SK-N-SH (cell line): ENCODE results near the gene SPTA1. TPM values are rescaled to one million over a fixed set of nuclear protein-coding genes. Genes with fewer than 3 reads are reported as not detected.

Source experiments
- CTCF ChIA-PET: fragments of 300-600, 350-600 bp; formaldehyde crosslinking; extraction: SDS; loops from one replicate; lab custom pipeline; 2021; lab: Yijun Ruan, JAX
- POLR2A ChIA-PET: fragments of 350-600 bp; sonication (Branson Sonifier 250); formaldehyde crosslinking; extraction: SDS; loops from one replicate; lab custom pipeline; 2020; ENCODE audit warnings: antibody characterized with exemption, inconsistent platforms; lab: Yijun Ruan, JAX
- DNase-seq: peaks from one replicate; pipeline ENCODE4 v3.0.0; 2012
- H2AFZ ChIP-seq: fragments of 200-600 bp; sonication (generic); 2 replicates; pipeline ENCODE4 v1.8.1; 2016; ENCODE audit warnings: antibody characterized with exemption, mild to moderate bottlenecking, low read depth
- H3F3A ChIP-seq: fragments of 200-600 bp; sonication (generic); replicated peaks from 2 replicates; pipeline ENCODE3; 2016; ENCODE audit warnings: antibody characterized with exemption, mild to moderate bottlenecking; ENCODE audit not compliant: insufficient read depth
- H3K27ac ChIP-seq, 2 experiments: fragments of 200-500 bp in 1 of 2; fragments of 200-600 bp in 1 of 2; sonication (Bioruptor generic) in 1 of 2; sonication (generic), shearing (Covaris generic) in 1 of 2; 2 replicates each; pipeline versions ENCODE4 v1.5.1 to v1.6.1; 2014 to 2016; ENCODE audit warnings: low read depth in 2 of 2, inconsistent platforms in 1 of 2, low read length in 1 of 2, mild to moderate bottlenecking in 1 of 2, mixed read lengths in 1 of 2
- H3K27me3 ChIP-seq: fragments of 200-600 bp; sonication (generic), shearing (Covaris generic); 2 replicates; pipeline ENCODE4 v1.6.1; 2016; ENCODE audit warnings: mixed run types; ENCODE audit not compliant: insufficient read depth
- H3K36me3 ChIP-seq, 2 experiments: fragments of 200-500 bp in 1 of 2; fragments of 200-600 bp in 1 of 2; sonication (Bioruptor generic) in 1 of 2; sonication (generic) in 1 of 2; replicated peaks in 1 of 2; 2 replicates each; pipeline versions ENCODE3 to v1.5.1; 2014 to 2016; ENCODE audit warnings: low read length in 1 of 2, mild to moderate bottlenecking in 1 of 2; ENCODE audit not compliant: insufficient read depth in 2 of 2, control insufficient read depth in 1 of 2
- H3K4me1 ChIP-seq, 2 experiments: fragments of 200-500 bp in 1 of 2; fragments of 200-600 bp in 1 of 2; sonication (Bioruptor generic) in 1 of 2; sonication (generic), shearing (Covaris generic) in 1 of 2; 2 replicates each; pipeline versions ENCODE4 v1.5.1 to v1.6.1; 2014 to 2016; ENCODE audit warnings: low read depth in 1 of 2, low read length in 1 of 2, mixed run types in 1 of 2; ENCODE audit not compliant: insufficient read depth in 2 of 2, control insufficient read depth in 1 of 2
- H3K4me2 ChIP-seq: fragments of 200-600 bp; sonication (generic), shearing (Covaris generic); 2 replicates; pipeline ENCODE4 v1.6.1; 2017; ENCODE audit warnings: mixed run types
- H3K4me3 ChIP-seq, 2 experiments: fragments of 200-500 bp in 1 of 2; fragments of 200-600 bp in 1 of 2; sonication (Bioruptor generic) in 1 of 2; sonication (generic), shearing (Covaris generic) in 1 of 2; 2 replicates each; pipeline versions ENCODE4 v1.5.1 to v1.8.1; 2014 to 2016; ENCODE audit warnings: low read depth in 2 of 2, inconsistent platforms in 1 of 2, low read length in 1 of 2, mild to moderate bottlenecking in 1 of 2, mixed read lengths in 1 of 2, moderate library complexity in 1 of 2
- H3K79me2 ChIP-seq: fragments of 200-600 bp; sonication (generic); 2 replicates; pipeline ENCODE4 v1.8.1; 2017; ENCODE audit warnings: mild to moderate bottlenecking; ENCODE audit not compliant: insufficient read depth
- H3K9ac ChIP-seq: fragments of 200-600 bp; sonication (generic); 2 replicates; pipeline ENCODE4 v1.6.1; 2017; ENCODE audit warnings: mixed run types
- H3K9me2 ChIP-seq: fragments of 200-600 bp; sonication (generic); 2 replicates; pipeline ENCODE4 v1.6.1; 2017; ENCODE audit warnings: mixed run types
- H3K9me3 ChIP-seq: fragments of 200-600 bp; sonication (generic); 2 replicates; pipeline ENCODE4 v1.6.1; 2017; ENCODE audit warnings: mixed run types, mild to moderate bottlenecking, moderate library complexity
- H4K20me1 ChIP-seq: fragments of 200-600 bp; sonication (generic); 2 replicates; pipeline ENCODE4 v1.6.1; 2017; ENCODE audit warnings: mild to moderate bottlenecking, mixed run types; ENCODE audit not compliant: insufficient read depth
- CHD2 ChIP-seq: fragments of 150-350 bp; IDR thresholded peaks from 2 replicates; pipeline ENCODE4 v1.6.1; 2018; ENCODE audit warnings: low read length; ENCODE audit not compliant: partially characterized antibody
- ELF1 ChIP-seq: IDR thresholded peaks from 2 replicates; pipeline ENCODE4 v1.4.0; 2012
- EZH2phosphoT487 ChIP-seq: fragments of 200-600 bp; sonication (generic); IDR thresholded peaks from 2 replicates; pipeline ENCODE4 v1.6.1; 2017; ENCODE audit warnings: low read depth, mixed run types, mild to moderate bottlenecking, antibody characterized with exemption, moderate library complexity, borderline replicate concordance
- FOSL2 ChIP-seq: IDR thresholded peaks from 2 replicates; pipeline ENCODE4 v1.4.0; 2012; ENCODE audit warnings: low read depth, mild to moderate bottlenecking, moderate library complexity, borderline replicate concordance
- FOXJ3 ChIP-seq: sonication (generic); formaldehyde crosslinking; IDR thresholded peaks from 2 replicates; pipeline ENCODE4 v1.5.1; 2020; ENCODE audit warnings: mild to moderate bottlenecking, missing genetic modification reagents
- GATA2 ChIP-seq: sonication (generic); formaldehyde crosslinking; IDR thresholded peaks from 2 replicates; pipeline ENCODE4 v1.5.0; 2020; ENCODE audit warnings: mild to moderate bottlenecking, missing genetic modification reagents
- IRF3 ChIP-seq: fragments of 150-350 bp; IDR thresholded peaks from 2 replicates; pipeline ENCODE4 v1.6.1; 2016; ENCODE audit warnings: mild to moderate bottlenecking, low read depth, low read length
- JUND ChIP-seq: IDR thresholded peaks from 2 replicates; pipeline ENCODE4 v1.4.0; 2012
- MEF2A ChIP-seq: IDR thresholded peaks from 2 replicates; pipeline ENCODE4 v1.4.0; 2012; ENCODE audit warnings: low read depth, borderline replicate concordance
- NFIC ChIP-seq: IDR thresholded peaks from 2 replicates; pipeline ENCODE4 v1.4.0; 2012; ENCODE audit warnings: borderline replicate concordance
- NRF1 ChIP-seq: IDR thresholded peaks from 2 replicates; pipeline ENCODE4 v1.6.1; 2012; ENCODE audit warnings: low read depth, mild to moderate bottlenecking, low read length
- POLR2AphosphoS5 ChIP-seq: IDR thresholded peaks from 2 replicates; pipeline ENCODE4 v1.6.1; 2012; ENCODE audit warnings: low read depth, low read length
- RAD21 ChIP-seq: IDR thresholded peaks from 2 replicates; pipeline ENCODE4 v1.6.1; 2012; ENCODE audit warnings: mild to moderate bottlenecking, low read length
- RCOR1 ChIP-seq: fragments of 150-350 bp; IDR thresholded peaks from 2 replicates; pipeline ENCODE4 v1.6.1; 2017; ENCODE audit warnings: antibody characterized with exemption, low read length
- TAF1 ChIP-seq: IDR thresholded peaks from 2 replicates; pipeline ENCODE4 v1.6.1; 2012; ENCODE audit warnings: low read depth, mild to moderate bottlenecking, low read length, moderate library complexity, borderline replicate concordance
- YY1 ChIP-seq: IDR thresholded peaks from 2 replicates; pipeline ENCODE4 v1.4.0; 2012; ENCODE audit warnings: low read depth, mild to moderate bottlenecking
- WGBS: methylation state at CpG from one replicate; pipeline ENCODE4 v1.1.6; 2017; ENCODE audit warnings: low lambda C conversion rate; 5-methylcytosine and 5-hydroxymethylcytosine counted together
- polyA plus RNA-seq, 3 experiments: library from polyadenylated mRNA; depleted of rRNA; stranded (reverse); fragments of >200 nt; gene quantifications; 2 replicates each; pipeline ENCODE4 v1.2.3, GENCODE V29; 2012
- TF ChIP-seq, protein P1 (sequence below): IDR thresholded peaks from 2 replicates; pipeline ENCODE4; 2012
- TF ChIP-seq, protein P2 (sequence below): IDR thresholded peaks from 2 replicates; pipeline ENCODE4 v1.4.0; 2012; ENCODE audit warnings: low read depth
- TF ChIP-seq, protein P3 (sequence below): IDR thresholded peaks from 2 replicates; pipeline ENCODE4 v1.6.1; 2012; ENCODE audit warnings: mild to moderate bottlenecking, low read depth, low read length, moderate library complexity

SPTA1 gene
- polyA plus RNA-seq, 1 of the 3 experiments (the other 2 are of a cell fraction) = not detected

GRCh38 chr1:158600735-158601134 lies 85.8 kb downstream of the SPTA1 start (continued):
- TF ChIP-seq, protein P1, sequence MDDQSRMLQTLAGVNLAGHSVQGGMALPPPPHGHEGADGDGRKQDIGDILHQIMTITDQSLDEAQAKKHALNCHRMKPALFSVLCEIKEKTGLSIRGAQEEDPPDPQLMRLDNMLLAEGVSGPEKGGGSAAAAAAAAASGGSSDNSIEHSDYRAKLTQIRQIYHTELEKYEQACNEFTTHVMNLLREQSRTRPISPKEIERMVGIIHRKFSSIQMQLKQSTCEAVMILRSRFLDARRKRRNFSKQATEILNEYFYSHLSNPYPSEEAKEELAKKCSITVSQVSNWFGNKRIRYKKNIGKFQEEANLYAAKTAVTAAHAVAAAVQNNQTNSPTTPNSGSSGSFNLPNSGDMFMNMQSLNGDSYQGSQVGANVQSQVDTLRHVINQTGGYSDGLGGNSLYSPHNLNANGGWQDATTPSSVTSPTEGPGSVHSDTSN = no peak
- TF ChIP-seq CHD2 (no peak), FOSL2 (no peak), IRF3 (no peak), RCOR1 (no peak), EZH2phosphoT487 (no peak)
- TF ChIP-seq, all 33 proteins: peak for 0

GRCh38 chr1:158586942-158587341 lies 99.6 kb downstream of the SPTA1 start:
- no peaks in the 10 kb centered on the region for H3F3A ChIP-seq
- no peaks in the 10 kb centered on the region for H3K4me1 ChIP-seq
- TF ChIP-seq, protein P2, sequence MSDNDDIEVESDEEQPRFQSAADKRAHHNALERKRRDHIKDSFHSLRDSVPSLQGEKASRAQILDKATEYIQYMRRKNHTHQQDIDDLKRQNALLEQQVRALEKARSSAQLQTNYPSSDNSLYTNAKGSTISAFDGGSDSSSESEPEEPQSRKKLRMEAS = no peak
- TF ChIP-seq YY1 (no peak), NFIC (no peak), POLR2AphosphoS5 (no peak), RAD21 (no peak), TAF1 (no peak), JUND (no peak), FOXJ3 (CRISPR knock-in tag) (no peak), RCOR1 (no peak), NRF1 (no peak), MEF2A (no peak), GATA2 (CRISPR knock-in tag) (no peak), FOSL2 (no peak), ELF1 (no peak)
- TF ChIP-seq, protein P3, sequence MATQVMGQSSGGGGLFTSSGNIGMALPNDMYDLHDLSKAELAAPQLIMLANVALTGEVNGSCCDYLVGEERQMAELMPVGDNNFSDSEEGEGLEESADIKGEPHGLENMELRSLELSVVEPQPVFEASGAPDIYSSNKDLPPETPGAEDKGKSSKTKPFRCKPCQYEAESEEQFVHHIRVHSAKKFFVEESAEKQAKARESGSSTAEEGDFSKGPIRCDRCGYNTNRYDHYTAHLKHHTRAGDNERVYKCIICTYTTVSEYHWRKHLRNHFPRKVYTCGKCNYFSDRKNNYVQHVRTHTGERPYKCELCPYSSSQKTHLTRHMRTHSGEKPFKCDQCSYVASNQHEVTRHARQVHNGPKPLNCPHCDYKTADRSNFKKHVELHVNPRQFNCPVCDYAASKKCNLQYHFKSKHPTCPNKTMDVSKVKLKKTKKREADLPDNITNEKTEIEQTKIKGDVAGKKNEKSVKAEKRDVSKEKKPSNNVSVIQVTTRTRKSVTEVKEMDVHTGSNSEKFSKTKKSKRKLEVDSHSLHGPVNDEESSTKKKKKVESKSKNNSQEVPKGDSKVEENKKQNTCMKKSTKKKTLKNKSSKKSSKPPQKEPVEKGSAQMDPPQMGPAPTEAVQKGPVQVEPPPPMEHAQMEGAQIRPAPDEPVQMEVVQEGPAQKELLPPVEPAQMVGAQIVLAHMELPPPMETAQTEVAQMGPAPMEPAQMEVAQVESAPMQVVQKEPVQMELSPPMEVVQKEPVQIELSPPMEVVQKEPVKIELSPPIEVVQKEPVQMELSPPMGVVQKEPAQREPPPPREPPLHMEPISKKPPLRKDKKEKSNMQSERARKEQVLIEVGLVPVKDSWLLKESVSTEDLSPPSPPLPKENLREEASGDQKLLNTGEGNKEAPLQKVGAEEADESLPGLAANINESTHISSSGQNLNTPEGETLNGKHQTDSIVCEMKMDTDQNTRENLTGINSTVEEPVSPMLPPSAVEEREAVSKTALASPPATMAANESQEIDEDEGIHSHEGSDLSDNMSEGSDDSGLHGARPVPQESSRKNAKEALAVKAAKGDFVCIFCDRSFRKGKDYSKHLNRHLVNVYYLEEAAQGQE = no peak
- TF ChIP-seq, all 33 proteins: peak for 0
- H3K9ac ChIP-seq = no peak overlapping the region
- H2AFZ ChIP-seq = no peak overlapping the region
- no peak for DNase-seq
- no peak overlapping the region for H3K27ac ChIP-seq
- 0% methylated on average over 1 of the region's 1 CpG for WGBS
- no peaks in the 10 kb centered on the region for H3K27me3 ChIP-seq
- H3K4me3 ChIP-seq = no peak overlapping the region
- H3K36me3 ChIP-seq = no peaks in the 10 kb centered on the region
- no peaks in the 10 kb centered on the region for H3K9me3 ChIP-seq
- CTCF ChIA-PET = no interaction called here
- H3K79me2 ChIP-seq = no peaks in the 10 kb centered on the region
- no peaks in the 10 kb centered on the region for H3K9me2 ChIP-seq
- POLR2A ChIA-PET = no interaction called here
- no peaks in the 10 kb centered on the region for H4K20me1 ChIP-seq
- H3K4me2 ChIP-seq = no peak overlapping the region
